Eye (tissue), 1 donor: ENCODE data around the gene UBE2E3.

Source experiments
- DNase-seq: peaks from one replicate; pipeline ENCODE4 v3.0.0-alpha.2; 2015

Gene UBE2E3

DNA sequence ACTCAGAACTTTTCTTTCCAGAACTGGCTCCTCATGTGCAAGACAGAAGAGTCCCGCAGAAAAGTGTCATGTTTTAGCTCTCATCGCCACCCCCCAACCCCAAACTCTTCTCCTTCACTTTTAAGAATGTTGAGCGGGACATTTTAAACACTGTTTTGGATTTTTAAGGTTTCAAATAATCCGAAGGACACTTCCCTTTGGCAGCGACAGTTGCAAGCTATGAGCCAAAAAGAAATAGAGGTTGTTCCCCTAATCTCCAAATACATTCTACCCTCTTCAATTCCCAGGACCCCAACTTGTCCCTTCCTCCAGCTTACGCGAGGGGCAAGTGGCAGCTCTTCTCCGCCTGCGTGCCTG, 678 bp upstream of the UBE2E3 start:
- no peak for DNase-seq

DNA sequence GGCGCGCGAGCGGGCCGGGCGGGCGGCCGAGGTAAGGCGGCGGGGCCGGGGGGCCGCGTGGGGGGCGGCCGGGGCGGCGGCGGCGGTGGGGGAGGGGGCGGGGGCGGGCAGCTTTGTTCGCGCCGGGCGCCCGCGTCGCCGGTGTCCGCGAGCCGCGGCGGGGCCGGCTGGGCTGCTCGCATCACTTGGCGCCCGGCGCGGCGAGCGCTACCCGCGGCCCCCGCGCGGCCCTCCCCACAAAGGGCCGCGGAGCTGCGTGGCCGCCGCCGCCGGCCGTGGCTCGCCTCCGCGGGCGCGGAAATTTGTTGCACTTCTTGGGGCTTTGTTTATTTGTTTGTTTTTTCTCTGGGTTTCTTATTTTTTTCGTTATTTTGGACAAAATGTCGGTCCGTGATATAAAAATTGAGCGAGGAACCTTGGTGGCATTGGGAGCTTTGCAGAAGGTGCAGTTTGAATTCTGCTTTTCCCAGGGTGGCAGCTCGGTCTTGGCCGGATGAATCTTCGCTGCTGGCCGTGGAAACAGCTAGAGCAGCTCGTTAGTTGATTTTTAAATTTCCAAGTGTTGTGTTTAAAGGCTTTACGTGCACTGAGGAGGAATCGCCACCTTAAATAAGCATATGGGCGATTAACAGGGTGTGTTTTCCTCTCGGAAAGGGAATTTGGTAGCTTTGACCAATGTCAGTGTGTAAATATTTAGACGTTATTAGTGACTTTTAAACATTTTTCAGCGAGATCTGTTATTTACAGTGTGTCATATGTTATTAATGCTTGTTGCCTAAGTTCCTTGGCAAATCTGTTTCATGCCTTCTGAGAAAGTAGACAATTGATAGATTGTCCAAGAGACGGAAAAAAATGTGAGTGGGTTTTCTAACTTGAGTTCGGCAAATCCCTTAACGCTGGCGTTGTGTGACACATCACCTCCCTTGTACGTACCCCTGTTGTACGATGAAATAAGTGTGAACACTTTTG, 822 bp downstream of the UBE2E3 start:
- DNase-seq: peak; percentile 80

DNA sequence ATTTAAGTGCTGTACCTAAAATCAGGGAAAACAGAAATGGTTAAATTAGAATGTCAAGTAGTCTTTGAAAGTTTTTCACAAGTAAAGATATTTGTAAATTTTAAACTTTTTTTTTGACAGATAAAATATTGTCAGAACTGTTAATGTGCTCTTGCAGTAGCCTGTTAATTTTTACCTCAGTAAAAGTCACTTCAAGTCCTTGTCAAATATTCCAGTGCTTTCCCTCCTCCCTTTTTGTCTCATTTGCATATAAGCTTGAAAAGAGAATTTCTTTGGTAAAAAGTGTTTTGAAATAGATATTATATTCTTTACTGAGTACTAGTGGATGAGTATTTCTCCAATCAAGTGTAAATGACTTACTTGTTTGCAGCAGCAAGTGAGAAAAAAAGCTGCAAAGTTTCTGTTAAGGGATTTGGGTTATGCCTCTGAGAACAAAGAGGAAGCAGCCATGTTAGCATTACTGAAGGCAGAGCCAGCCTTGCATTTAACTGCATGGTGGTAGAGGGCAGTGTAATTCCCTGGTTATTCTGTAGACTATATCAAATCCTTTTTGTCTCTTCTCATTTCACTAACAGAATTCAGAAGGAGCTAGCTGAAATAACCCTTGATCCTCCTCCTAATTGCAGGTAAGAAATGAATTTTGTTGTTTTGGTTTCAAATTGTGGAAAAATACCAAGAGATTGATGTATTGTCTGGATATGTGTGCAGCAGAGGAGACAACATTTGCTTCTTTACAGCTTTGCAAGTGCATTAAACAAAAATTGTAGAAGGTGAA, 3.2 kb downstream of the UBE2E3 start:
- peak; percentile 90 for DNase-seq

DNA sequence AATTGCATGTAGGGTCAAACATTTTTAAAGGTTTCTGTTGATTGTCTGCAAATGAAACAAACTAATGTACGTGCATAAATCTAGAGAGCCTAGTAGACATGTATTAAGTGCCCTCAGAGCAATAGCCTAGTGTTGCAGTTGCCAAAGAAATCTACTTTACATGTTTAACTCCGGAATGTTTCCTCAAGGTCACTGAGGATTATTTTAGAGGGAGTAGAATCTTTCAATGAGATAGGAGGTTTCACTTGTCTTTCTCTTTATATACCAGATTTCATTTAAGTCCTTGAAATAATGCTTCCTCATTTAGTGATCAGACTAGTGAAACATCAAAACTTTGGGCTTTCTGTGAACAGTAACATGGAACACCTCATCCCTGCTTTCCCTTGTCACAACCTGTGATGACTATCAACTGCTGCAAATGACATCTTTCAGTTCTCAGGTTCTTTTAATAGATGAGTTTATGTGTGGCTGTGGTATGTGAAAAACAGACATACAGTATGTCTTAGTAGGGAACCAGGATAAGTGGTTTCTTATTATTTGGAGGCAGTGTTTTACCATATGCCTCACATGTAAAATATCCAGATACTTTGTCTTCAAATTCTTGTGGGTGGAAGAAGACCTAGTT, 5.5 kb downstream of the UBE2E3 start:
- no peak for DNase-seq

DNA sequence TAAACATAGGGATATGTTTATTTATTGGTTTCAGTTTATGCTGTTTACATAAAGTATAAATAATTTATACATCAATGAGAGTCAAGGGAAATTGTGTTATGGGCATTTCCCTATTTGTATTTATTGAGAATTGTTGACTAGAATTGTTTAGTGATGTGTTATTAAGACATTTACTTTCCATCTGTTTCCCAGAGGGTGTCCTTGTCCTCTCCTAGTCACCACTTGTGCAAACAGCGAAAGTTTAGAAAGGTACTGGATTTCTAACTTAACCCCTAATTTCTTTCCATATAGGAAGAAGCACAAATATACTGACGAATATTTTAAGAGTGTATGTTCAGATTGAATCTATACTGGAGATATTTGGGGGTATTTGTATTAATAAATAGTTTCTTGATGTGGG, 6.7 kb downstream of the UBE2E3 start:
- DNase-seq: no peak

DNA sequence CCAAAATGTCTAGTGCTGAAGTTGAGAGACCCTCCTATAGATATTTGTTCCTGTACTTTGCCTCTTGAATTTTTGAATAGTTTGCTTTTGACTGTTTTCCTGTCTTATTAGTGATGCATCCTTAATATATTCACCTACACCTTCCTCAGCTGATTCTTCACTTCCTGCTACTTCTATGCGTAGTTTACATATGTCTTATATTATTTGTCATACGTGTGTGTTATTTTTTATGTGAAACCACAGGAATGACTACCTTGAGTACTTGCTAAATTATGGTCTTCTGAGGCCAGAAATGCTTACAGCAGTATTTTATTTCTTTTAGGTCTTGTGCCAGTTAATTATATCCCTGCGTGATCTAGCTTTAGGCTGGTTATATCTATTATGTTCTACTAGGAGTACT, 9.9 kb downstream of the UBE2E3 start:
- DNase-seq: no peak

DNA sequence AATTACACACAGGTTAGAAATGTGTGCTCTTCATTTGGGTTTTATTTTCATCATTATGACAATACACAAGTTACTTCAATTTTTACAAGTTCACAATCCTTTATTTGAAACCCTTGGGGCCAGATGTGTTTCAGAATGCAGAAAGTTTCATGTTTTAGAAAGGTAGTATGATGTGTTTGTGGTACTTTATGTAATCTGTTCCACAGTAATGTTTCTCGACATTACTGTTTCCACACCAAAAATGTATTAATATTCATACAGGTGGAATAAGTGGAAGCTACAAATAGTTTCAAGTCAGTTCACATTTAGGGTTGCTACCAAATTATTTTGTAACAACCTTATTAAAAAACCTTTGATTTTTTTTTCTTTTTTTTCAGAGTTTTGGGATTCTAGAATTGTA, 10.4 kb downstream of the UBE2E3 start:
- no peak for DNase-seq

DNA sequence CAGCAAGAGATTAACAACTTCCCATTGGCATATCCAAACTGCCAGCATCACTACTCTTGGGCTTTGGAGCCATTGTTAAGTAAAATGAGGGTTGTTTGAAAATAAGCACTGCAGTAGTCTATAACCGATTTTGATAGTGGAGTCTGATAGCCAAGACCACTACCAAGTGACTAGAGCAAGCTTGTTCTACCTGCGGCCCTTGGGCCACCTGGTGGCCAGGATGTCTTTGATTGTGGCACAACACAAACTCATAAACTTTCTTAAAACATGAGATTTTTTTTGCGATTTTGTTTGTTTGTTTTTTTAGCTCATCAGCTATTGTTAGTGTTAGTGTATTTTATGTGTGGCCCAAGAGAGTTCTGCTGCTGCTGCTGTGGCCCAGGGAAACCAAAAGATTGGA, 11.0 kb downstream of the UBE2E3 start:
- no peak for DNase-seq

DNA sequence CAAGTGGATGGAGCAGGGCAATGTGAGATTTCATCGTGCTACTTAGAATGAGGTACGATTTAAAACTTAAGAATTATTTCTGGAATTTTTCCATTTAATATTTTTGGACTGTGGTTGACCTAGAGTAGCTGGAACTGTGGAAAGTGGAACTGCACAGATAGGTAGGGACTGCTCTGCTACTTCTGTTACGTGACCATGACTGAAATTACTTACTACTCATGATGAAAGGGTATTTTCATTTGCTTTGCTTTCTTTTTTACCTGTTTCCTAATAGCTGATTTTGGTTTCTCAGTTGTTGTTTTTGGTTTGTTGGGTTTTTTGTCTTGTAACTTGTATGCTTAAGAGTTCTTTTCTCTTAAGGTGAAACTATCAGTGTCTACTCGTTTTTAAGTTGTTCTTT, 11.4 kb downstream of the UBE2E3 start:
- no peak for DNase-seq

DNA sequence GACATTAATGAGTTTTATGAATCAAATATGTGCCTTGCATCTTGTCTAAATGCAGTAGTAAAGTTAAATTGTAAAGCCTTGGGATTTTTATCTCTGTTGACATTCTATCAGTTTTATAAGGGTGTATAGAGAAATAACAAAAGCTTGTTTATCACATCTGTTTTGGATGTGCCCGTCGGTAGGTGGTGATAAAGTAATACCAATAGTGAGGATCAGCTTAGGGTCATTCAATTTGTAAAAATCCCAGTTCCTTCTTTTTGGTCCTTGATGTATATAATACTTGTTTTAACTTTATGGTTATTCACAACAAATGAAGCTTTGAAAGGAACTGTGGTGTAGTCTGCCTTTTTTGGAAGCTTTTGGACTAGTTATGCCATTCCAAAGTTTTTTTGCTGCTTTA, 12.6 kb downstream of the UBE2E3 start:
- no peak for DNase-seq

DNA sequence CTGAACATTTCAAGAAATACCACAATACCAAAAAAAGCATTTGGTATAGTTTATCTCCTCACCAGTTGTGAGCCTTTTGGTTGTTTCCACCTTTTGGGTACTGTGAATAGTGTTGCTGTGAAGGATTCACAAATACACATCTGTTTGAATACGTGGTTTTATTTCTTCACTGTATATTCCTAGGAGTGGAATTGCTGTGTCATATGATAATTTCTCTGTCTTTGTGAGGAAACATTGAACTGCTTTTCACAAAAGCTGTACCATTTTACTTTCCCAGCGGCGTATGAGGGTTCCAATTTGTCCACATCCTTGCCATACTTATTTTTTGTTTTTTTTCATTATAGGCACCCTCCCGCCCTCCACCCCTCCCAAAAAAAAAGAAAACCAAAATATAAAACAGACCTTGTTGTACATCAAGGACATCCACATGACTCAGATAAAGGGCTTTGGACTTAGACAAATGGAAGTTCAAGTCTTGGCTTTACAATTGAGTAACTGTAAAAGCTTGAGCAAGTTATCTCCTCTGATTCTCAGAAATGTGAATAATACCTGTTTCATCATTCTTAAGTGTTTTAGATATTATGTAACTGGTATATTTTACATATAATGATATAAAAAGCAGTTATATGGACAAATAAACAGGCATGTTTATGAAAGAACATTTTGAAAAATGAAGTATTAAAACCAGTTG, 19.0 kb downstream of the UBE2E3 start:
- DNase-seq: no peak

DNA sequence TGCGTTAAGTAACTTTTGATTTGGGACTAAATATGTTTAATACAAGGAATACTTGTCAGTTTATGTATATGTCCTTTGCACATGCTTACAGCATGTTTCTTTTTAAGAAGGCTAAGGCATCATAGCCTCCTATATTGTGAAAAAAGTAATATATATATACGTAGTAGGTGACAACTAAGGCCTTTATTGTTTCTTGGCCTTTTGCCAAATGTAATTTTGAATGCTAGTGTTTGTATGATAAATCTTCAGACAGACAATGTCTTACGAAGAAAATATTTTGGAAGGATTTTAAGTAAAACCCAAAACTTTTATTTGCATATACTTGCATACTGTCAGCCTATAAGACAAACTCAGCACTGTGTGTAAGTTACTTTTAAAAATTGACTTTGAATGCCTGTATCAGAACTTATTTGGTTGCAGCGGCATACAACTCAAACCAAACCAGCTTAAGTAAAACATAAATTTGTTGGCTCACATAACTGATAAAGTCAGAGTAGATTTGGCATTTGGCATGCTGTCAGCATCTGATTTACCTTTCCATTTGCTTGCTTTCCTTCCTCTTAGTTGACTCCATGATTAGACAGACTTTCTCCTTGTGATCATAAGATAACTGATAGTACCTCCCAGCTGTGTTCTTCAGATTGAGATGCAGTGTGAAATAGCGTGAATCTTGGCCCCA, 24.4 kb downstream of the UBE2E3 start:
- no peak for DNase-seq

DNA sequence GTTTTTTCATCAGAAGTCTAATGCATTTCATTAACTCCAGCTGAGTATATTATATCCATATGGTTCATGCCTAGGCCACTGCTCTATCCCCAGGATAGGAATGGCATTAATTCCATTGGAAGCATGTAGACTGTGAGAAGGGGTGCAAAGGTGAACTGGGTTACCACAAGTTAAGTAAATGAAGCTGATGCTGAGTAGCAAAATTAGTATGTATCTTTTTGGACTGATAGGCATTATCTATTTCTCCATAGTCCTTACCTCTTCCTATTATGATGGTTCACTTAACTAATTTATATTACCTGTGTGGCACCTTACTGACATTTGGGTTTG, 24.9 kb downstream of the UBE2E3 start:
- DNase-seq: no peak

DNA sequence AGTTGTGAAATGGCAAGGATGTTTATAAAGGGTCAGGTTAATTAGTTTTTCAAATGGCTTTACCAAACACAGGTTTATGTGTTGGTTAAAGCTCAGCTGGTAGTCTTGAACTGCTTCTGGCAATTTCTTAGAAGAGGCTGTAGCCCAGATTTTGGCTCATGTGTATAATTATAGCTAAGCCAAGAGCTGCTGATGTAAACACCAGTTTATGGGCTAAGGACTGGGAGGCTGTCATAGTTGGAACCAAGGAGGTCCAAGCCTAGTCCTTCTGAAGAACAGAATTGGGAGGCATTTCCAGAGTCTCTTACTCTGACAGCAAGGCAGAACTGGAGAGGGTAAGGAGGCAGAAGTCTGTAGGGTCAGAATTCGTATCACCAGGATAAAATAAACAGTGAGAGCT, 25.4 kb downstream of the UBE2E3 start:
- DNase-seq: no peak

DNA sequence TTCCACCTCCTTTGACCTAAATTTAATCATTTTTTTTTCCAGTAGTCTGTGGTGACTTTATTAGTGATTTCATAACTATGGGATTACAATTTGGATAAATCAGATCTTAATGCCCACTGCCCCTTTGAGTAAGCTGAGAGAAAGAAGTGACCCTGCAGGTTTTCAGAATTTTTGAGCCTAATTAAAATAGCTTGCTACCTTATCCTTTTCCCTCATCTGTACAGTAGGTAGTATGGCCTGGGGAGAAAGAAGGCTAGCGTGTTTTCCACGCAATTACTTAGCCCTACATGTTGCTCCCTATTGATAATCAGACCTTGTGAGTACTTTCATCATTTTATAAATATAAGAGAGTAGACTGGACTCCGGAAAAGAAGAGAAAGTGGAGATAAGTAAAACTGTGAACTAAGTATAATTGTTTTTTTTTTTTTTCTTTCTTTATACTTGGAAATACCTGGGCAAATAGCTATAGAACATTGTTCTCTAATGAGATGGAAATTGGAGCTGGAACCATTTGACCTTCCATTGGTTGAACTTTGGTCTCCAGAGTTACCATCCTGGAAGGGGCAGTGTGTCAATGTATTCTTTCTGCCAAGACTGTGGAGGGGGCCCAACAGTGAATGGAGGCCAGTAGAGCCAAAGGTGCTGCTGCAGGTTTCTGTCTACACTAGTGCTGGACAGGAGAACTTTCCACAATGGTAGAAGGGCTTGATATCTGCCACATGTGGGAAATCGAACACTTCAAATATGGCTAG, 26.9 kb downstream of the UBE2E3 start:
- DNase-seq: no peak

DNA sequence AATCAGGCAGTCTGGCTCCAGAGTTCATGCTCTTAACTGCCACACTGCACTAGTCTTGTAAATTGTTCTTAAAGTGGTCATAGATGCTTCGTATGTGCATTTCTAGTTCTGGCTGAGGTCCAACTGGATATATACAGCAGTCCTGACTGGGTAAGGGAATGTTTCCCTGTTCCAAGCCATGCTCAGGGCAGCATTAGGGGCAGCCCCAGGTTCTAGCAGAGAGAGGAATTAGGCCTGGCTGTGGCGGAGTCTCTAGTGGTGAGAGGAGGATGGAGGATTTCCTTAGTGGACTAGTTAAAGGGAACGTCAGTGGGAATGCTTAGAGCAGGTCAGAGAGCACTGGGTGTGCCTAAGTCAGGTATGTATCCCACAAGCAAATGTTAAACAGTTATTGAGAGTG, 28.0 kb downstream of the UBE2E3 start:
- DNase-seq: no peak

DNA sequence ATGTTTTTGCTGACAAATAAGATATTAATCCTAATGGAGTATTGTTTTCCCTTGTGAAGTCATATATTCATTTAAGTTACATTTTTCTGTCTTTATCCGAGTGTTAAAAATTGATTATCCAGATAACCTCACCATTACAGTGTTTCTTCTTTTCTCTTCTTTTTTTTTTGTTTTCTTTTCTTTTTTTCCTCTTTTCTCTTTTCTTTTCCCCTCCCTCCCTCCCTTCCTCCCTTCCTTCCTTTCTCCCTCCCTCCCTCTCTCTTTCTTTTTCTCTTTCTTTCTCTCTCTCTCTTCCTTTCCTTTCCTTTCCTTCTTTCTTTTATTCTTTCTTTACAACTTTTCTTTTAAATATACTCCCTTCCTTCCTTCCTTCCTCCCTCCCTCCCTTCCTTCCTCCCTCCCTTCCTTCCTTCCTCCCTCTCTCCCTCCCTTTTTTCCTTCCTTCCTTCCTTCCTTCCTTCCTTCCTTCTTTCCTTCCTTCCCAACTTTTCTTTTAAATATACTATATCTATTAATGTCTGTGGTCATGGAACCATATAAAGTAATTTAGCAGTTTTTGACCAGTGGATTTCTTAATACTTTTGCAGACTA, 40.9 kb downstream of the UBE2E3 start:
- DNase-seq: no peak

DNA sequence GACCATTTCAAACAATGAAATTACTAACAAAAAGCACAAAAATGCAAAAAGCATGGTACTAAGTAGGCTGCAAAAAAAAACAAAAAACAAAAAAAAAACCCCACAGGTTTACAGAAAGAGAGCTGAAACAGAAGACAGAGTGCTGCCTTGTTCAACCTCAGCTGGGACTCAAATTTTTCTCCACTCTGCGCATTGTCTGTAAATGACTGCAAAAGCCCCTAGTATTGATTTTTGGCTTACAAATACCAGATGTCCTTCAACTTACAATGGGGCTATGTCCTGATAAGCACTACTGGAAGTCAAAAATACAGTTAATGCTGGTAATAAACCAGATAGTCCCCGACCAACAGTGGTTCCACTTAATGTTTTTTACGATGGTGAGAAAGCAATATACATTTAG, 42.2 kb downstream of the UBE2E3 start:
- peak; percentile 34 for DNase-seq

DNA sequence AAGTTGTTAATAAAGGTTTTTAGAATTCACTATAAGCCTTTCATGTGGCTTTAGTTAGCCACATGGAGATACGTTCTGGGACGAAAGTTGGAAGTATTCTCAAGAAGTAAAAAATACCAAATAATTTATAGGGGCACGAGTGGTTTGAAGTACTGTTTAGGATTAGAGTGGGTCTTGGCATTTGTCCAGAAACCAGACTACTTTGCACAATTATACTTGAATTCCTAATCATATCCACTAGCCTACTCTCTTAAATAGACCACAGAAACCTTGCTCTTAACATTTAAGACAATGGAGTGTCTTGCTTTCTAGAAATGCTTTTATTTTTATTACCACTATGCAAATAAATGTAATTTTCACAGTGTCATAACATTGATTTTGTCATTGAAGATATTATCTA, 44.6 kb downstream of the UBE2E3 start:
- peak; percentile 14 for DNase-seq

DNA sequence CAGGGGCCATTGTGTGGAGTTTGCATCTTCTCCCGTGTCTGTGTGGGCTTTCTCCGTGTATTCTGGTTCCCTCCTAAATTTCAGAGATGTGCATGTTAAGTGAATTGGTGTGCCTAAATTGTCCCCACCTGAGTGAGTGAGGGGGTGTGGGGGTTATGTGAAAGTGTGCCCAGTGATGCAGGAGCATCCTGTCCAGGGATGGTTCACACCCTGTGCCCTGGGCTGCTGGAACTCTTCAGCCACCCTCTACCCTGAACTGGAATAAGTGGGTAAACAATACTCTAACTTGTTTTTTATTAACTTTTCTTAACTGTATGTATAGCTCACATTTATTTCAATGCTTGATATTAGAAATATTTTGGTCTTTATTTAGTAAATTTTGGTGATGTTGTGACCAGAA, 56.0 kb downstream of the UBE2E3 start:
- no peak for DNase-seq

DNA sequence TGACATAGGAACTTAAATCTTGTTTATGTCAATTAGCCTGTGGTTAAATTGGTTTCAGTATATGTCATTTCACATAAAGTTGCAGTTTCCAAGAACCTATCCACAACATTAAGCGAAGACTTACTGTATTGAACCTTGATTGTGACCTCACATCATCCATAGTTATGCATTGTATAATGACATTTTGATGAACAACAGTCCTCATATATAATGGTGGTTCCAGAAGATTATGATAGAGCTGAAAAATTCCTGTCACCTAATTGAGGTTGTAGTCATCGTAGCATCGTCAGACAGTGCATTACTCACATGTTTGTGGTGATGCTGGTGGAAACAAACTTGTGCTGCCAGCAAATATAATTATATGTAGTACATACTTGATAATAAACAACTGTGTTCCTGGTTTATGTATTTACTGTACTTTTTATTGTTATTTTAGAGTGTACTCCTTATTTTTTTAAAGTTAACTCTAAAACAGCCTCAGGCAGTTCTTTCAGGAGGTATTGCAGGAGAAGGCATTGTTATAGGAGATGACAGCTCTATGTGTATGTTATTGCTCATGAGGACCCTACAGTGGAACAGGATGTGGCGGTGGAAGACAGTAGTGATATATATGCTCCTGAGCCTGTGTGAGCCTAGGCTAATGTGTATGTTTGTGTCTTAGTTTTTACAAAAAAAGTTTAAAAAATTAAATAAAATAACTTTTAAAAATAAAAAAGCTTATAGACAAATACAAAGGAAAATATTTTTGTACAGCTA, 56.6 kb downstream of the UBE2E3 start:
- peak; percentile 20 for DNase-seq
